ENCODE results near the gene EIF3I. TPM values are rescaled to one million over a fixed set of nuclear protein-coding genes. Genes with fewer than 3 reads are reported as not detected.

Gene EIF3I
- total RNA-seq, 4 donors from 2014 or later: 193 to 383 (median 216) TPM

GRCh38 chr1:32263744-32264143 is 41.5 kb downstream of the EIF3I start:
- H3K36me3 ChIP-seq: no peaks in the 10 kb centered on the region
- intact Hi-C loops (cut with DNase I): no loop called here

GRCh38 chr1:32265846-32266245 is 43.6 kb downstream of the EIF3I start:
- Histone ChIP-seq H3K4me3 (replicated peaks in 1 of 3) (no peak overlapping the region), H3K36me3 (no peaks in the 10 kb centered on the region), H3K4me1 (no peaks in the 10 kb centered on the region), H3K27me3 (no peaks in the 10 kb centered on the region), H3K9me3 (no peaks in the 10 kb centered on the region), H3K27ac (no peak overlapping the region)
- intact Hi-C loops (cut with DNase I): no loop called here
- no peak for DNase-seq
- 94% methylated on average over 9 of the region's 9 CpGs for WGBS, 2 donors
- TF ChIP-seq POLR2A (IDR thresholded peaks at IDR 0.05): no peak
- no peak for TF ChIP-seq CTCF (IDR thresholded peaks at IDR 0.05)

More at GRCh38 chr1:32263744-32264143, 41.5 kb downstream of the EIF3I start:
- Histone ChIP-seq H3K4me1 (no peaks in the 10 kb centered on the region), H3K27ac (no peak overlapping the region), H3K4me3 (replicated peaks in 1 of 3) (no peak overlapping the region), H3K27me3 (no peaks in the 10 kb centered on the region), H3K9me3 (no peaks in the 10 kb centered on the region)
- TF ChIP-seq POLR2A (IDR thresholded peaks at IDR 0.05): no peak
- DNase-seq: no peak
- 80 to 82% methylated on average over 4 of the region's 4 CpGs for WGBS, 2 donors

GRCh38 chr1:32266921-32267591 is 44.8 kb downstream of the EIF3I start:
- TF ChIP-seq POLR2A (IDR thresholded peaks at IDR 0.05) (no peak), CTCF (IDR thresholded peaks at IDR 0.05) (no peak)
- no peak for DNase-seq
- no peak overlapping the region for H3K4me3 ChIP-seq (replicated peaks in 1 of 3)
- no peaks in the 10 kb centered on the region for H3K27me3 ChIP-seq
- H3K27ac ChIP-seq: no peak overlapping the region
- H3K9me3 ChIP-seq: no peaks in the 10 kb centered on the region
- no peaks in the 10 kb centered on the region for H3K36me3 ChIP-seq
- intact Hi-C loops (cut with DNase I): no loop called here
- H3K4me1 ChIP-seq: no peaks in the 10 kb centered on the region
- WGBS, 2 donors: 60% methylated on average over 7 of the region's 7 CpGs

DNA sequence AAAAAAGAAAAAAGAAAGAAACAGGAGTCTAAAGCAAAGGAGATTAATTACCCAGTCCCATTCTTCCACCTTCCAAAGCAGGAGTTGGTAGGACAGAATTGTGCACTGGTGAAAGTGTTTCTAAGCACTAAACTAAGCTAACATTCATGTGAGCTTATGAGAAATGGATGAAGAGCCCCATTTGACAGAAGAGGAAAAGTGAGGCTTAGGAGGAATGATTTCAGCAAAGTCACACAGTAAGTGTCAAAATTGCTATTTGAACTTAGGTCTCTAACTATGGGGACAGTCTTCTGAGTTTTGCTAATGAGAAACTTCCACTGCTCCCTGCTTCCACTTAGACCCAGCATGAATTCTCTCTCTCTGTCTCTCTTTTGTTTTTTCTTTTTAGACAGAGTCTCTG is 47.5 kb downstream of the EIF3I start:
- intact Hi-C loops (cut with DNase I): no loop called here
- H3K36me3 ChIP-seq: no peaks in the 10 kb centered on the region
- H3K4me1 ChIP-seq: peaks cover 0 to 6% of the 10 kb centered on the region in 2 donors
- H3K4me3 ChIP-seq (replicated peaks in 1 of 3): no peak overlapping the region
- DNase-seq: no peak
- H3K27ac ChIP-seq: no peak overlapping the region
- H3K27me3 ChIP-seq: no peaks in the 10 kb centered on the region
- H3K9me3 ChIP-seq: no peaks in the 10 kb centered on the region
- no peak for TF ChIP-seq POLR2A (IDR thresholded peaks at IDR 0.05)

DNA sequence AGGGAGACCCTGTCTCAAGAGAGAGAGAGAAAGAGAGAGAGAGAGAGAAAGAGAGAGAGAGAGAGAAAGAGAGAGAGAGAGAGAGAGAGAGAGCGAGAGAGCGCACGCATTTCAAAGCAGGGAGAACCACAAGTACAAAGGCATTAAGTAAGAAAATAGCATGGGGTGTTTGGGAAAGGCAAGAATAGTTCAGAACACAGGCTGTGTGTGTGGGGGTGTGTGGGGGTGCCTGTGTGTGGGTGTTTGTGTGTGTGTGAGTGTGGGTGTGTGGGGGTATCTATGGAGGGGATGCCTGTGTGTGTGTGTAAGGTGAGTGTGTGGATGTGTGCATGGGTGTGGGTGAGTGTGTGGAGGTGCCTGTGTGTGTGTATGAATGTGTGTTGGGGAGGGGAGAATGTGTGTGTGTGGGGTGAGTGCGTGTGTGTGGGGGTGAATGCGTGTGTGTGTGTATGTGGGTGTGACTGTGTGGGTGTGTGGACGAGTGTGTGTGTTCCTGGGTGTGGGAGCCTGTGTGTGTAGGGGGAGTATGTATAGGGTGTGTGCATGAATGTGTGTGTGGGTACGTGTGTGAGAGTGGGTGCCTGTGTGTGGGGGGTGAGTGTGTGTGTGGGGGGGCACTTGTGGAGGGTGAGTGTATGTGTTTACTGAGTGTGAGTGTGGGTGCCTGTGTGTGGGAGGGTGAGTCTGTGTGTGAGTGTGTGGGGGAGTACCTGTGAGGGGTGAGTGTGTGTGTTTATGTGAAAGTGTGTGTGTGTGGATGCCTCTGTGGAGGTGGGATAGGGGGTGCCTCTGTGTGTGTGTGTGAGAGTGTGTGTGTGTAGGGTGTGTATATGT is 50.6 kb downstream of the EIF3I start:
- Histone ChIP-seq H3K36me3 (no peaks in the 10 kb centered on the region), H3K4me1 (peaks cover 0 to 13% of the 10 kb centered on the region in 2 donors), H3K27ac (no peak overlapping the region), H3K27me3 (no peaks in the 10 kb centered on the region), H3K4me3 (replicated peaks in 1 of 3) (no peak overlapping the region), H3K9me3 (no peaks in the 10 kb centered on the region)
- 82 to 83% methylated on average over 7 of the region's 7 CpGs for WGBS, 2 donors
- TF ChIP-seq POLR2A (IDR thresholded peaks at IDR 0.05): no peak
- no peak for TF ChIP-seq CTCF (IDR thresholded peaks at IDR 0.05)
- intact Hi-C loops (cut with DNase I): no loop called here
- DNase-seq: no peak
